HCT116 (cell line): Measurements from ENCODE around the gene INPP5E. TPM values are rescaled to one million over a fixed set of nuclear protein-coding genes. Genes with fewer than 3 reads are reported as not detected.
"Not testable (repeated sequence)": the region's sequence is repeated elsewhere in the genome, so short reads cannot be mapped to it uniquely, and the experiment has no call there.

ENCODE experiments used
- ATAC-seq: fragments of 200-7000 bp; cut with Tn5 transposase; 2 replicates; pipeline ENCODE4 v1.9.1; 2020; ENCODE audit warnings: mild to moderate bottlenecking, moderate library complexity
- BruUV-seq: library from RNA; stranded (reverse); fragments of 400-500 nt; replicated peaks from 2 replicates; lab custom pipeline; 2021; lab: Mats Ljungman, UMichigan
- CTCF ChIA-PET: fragments of 300-600 bp; sonication (Branson Sonifier 250); formaldehyde crosslinking; loops from one replicate; lab custom pipeline; 2021; ENCODE audit warnings: antibody characterized with exemption; lab: Charles Lee
- POLR2A ChIA-PET: fragments of 300-600, 350-600 bp; sonication (Branson Sonifier 250); formaldehyde crosslinking; loops from one replicate; lab custom pipeline; 2021; ENCODE audit warnings: antibody characterized with exemption; lab: Charles Lee
- RAD21 ChIA-PET, 2 experiments: fragments of 300-600 bp; sonication (Branson Sonifier 250); formaldehyde crosslinking; loops; one replicate each; lab custom pipeline; 2023; ENCODE audit warnings: low total read pairs in 2 of 2; ENCODE audit not compliant: uncharacterized antibody in 2 of 2, unreplicated experiment in 2 of 2, low non-redundant PET in 1 of 2; lab: Charles Lee
- DNase-seq: peaks from one replicate; pipeline ENCODE4 v3.0.0-alpha.2; 2010; ENCODE audit warnings: low read depth, low spot score
- H2AFZ ChIP-seq: fragments of 200-600 bp; shearing (Covaris generic), sonication (generic); 2 replicates; pipeline ENCODE4 v1.6.1; 2017; ENCODE audit warnings: low read depth, mixed run types, mixed read lengths, antibody characterized with exemption, low read length; ENCODE audit not compliant: poor library complexity, severe bottlenecking
- H3K27ac ChIP-seq: 2 replicates; pipeline ENCODE4 v1.5.1; 2012; ENCODE audit warnings: low read depth, low read length
- H3K27me3 ChIP-seq: fragments of 200-600 bp; sonication (generic); 2 replicates; pipeline ENCODE4 v1.6.1; 2016; ENCODE audit warnings: mixed run types, low read length, mixed read lengths; ENCODE audit not compliant: insufficient read depth
- H3K36me3 ChIP-seq, 2 experiments: fragments of 200-500 bp in 1 of 2; fragments of 200-600 bp in 1 of 2; sonication (Bioruptor generic) in 1 of 2; sonication (generic) in 1 of 2; 2 replicates each; pipeline versions ENCODE4 v1.5.1 to v1.6.1; 2014 to 2016; ENCODE audit warnings: low read length in 2 of 2, inconsistent platforms in 1 of 2, mixed read lengths in 1 of 2, mixed run types in 1 of 2; ENCODE audit not compliant: insufficient read depth in 2 of 2, control insufficient read depth in 1 of 2
- H3K4me1 ChIP-seq, 2 experiments: fragments of 200-600 bp in 1 of 2; sonication (generic) in 1 of 2; 2 replicates each; pipeline versions ENCODE4 v1.5.1 to v1.6.1; 2012 to 2017; ENCODE audit warnings: low read length in 2 of 2, inconsistent platforms in 1 of 2, mild to moderate bottlenecking in 1 of 2, mixed read lengths in 1 of 2, mixed run types in 1 of 2, moderate library complexity in 1 of 2; ENCODE audit not compliant: insufficient read depth in 2 of 2, control insufficient read depth in 1 of 2
- H3K4me2 ChIP-seq: fragments of 200-600 bp; sonication (generic); 2 replicates; pipeline ENCODE4 v1.6.1; 2017; ENCODE audit warnings: mixed run types, low read length, mixed read lengths
- H3K4me3 ChIP-seq, 2 experiments: fragments of 200-600 bp in 1 of 2; sonication (generic) in 1 of 2; replicated peaks in 1 of 2; 2 replicates each; pipeline ENCODE4 v1.5.1; 2011 to 2016; ENCODE audit warnings: low read length in 2 of 2, control low read depth in 1 of 2, low read depth in 1 of 2, mild to moderate bottlenecking in 1 of 2, mixed read lengths in 1 of 2, mixed run types in 1 of 2
- H3K79me2 ChIP-seq: fragments of 200-600 bp; sonication (generic); 2 replicates; pipeline ENCODE4 v1.6.1; 2017; ENCODE audit warnings: mild to moderate bottlenecking, mixed run types, low read length, moderate library complexity, mixed read lengths; ENCODE audit not compliant: insufficient read depth
- H3K9ac ChIP-seq: fragments of 200-600 bp; sonication (generic); 2 replicates; pipeline ENCODE4 v1.6.1; 2016; ENCODE audit warnings: low read length, mixed read lengths
- H3K9me2 ChIP-seq: fragments of 200-600 bp; sonication (generic), shearing (Covaris generic); 2 replicates; pipeline ENCODE4 v1.6.1; 2017; ENCODE audit warnings: mixed run types, mild to moderate bottlenecking, moderate library complexity; ENCODE audit not compliant: insufficient read depth
- H3K9me3 ChIP-seq, 2 experiments: fragments of 200-500 bp in 1 of 2; fragments of 200-600 bp in 1 of 2; sonication (Bioruptor generic) in 1 of 2; sonication (generic) in 1 of 2; 2 replicates each; pipeline ENCODE4 v1.6.1; 2014 to 2017; ENCODE audit warnings: low read length in 2 of 2, mixed read lengths in 2 of 2, inconsistent platforms in 1 of 2, low read depth in 1 of 2, mild to moderate bottlenecking in 1 of 2, mixed run types in 1 of 2, moderate library complexity in 1 of 2; ENCODE audit not compliant: control insufficient read depth in 1 of 2, insufficient read depth in 1 of 2
- H4K20me1 ChIP-seq: fragments of 200-600 bp; sonication (generic), shearing (Covaris generic); 2 replicates; pipeline ENCODE4 v1.6.1; 2017; ENCODE audit warnings: mixed run types, mild to moderate bottlenecking, moderate library complexity; ENCODE audit not compliant: insufficient read depth
- EZH2 ChIP-seq: fragments of 200-600 bp; sonication (generic); IDR thresholded peaks from 2 replicates; pipeline ENCODE4 v1.6.1; 2017; ENCODE audit warnings: antibody characterized with exemption, mixed run types
- SP1 ChIP-seq: IDR thresholded peaks from 2 replicates; pipeline ENCODE4 v1.6.1; 2012; ENCODE audit warnings: low read depth
- TCF7L2 ChIP-seq: IDR thresholded peaks from 2 replicates; pipeline ENCODE4 v1.7.0; 2011; ENCODE audit warnings: borderline replicate concordance, inconsistent platforms; ENCODE audit not compliant: insufficient read depth, insufficient read length; ENCODE audit errors: extremely low read depth
- intact Hi-C: fragments of 100-400 bp; cut with micrococcal nuclease; formaldehyde crosslinking; loops from 2 replicates; pipeline ENCODE4 v1.10.0; 2022
- total RNA-seq: library from RNA; stranded (reverse); gene quantifications from one replicate; pipeline ENCODE4 v1.2.1, GENCODE V29; 2021; ENCODE audit not compliant: unreplicated experiment
- TF ChIP-seq, protein P1 (sequence below): IDR thresholded peaks from 2 replicates; pipeline ENCODE4 v1.6.1; 2012; ENCODE audit warnings: low read depth

The INPP5E gene
- total RNA-seq, 1 experiment from 2014 or later = 23.8 TPM

DNA sequence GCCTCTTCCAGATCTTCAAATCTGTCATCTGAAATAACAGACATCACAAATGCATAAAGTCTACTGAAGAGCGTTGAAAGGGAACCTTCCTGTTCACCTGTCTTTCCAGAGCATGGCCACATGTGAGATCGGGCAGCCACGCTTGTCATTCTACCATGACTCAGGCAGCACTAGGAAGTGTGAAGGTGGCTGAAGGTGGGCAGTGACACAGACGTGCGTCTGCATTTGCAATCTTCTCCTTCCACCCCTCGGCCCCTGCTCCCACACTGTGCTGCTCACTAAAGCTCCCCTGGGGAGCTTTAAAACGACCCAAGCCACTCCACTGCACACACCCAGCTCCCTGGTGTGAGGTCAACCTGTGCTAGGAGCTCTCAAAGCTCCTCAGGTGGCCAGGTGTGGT lies 31.7 kb downstream of the INPP5E start (continued):
- TF ChIP-seq, protein P1, sequence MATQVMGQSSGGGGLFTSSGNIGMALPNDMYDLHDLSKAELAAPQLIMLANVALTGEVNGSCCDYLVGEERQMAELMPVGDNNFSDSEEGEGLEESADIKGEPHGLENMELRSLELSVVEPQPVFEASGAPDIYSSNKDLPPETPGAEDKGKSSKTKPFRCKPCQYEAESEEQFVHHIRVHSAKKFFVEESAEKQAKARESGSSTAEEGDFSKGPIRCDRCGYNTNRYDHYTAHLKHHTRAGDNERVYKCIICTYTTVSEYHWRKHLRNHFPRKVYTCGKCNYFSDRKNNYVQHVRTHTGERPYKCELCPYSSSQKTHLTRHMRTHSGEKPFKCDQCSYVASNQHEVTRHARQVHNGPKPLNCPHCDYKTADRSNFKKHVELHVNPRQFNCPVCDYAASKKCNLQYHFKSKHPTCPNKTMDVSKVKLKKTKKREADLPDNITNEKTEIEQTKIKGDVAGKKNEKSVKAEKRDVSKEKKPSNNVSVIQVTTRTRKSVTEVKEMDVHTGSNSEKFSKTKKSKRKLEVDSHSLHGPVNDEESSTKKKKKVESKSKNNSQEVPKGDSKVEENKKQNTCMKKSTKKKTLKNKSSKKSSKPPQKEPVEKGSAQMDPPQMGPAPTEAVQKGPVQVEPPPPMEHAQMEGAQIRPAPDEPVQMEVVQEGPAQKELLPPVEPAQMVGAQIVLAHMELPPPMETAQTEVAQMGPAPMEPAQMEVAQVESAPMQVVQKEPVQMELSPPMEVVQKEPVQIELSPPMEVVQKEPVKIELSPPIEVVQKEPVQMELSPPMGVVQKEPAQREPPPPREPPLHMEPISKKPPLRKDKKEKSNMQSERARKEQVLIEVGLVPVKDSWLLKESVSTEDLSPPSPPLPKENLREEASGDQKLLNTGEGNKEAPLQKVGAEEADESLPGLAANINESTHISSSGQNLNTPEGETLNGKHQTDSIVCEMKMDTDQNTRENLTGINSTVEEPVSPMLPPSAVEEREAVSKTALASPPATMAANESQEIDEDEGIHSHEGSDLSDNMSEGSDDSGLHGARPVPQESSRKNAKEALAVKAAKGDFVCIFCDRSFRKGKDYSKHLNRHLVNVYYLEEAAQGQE = no peak
- TF ChIP-seq SP1 (no peak), EZH2 (no peak), TCF7L2 (no peak)

DNA sequence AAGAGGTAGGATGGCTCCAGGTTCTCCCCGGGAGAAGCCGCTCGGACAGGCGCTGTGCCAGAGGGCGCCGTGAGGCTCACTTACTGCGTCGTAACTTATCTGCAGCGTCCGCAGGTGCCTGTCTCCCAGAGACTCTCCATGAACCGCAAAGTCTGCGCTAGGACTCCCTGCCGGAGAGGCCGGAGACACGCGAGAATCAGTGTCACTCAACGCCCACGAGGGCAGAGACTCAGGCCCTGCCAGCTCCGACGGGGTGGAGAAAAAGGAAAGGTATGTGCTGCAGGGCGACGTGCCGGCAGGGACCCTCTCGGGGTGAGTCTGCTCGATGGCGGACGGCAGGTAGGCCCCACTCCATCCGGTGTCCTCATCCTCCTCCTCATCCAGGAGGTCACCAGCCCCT lies 32.6 kb downstream of the INPP5E start:
- CTCF ChIA-PET = not testable (repeated sequence)

DNA sequence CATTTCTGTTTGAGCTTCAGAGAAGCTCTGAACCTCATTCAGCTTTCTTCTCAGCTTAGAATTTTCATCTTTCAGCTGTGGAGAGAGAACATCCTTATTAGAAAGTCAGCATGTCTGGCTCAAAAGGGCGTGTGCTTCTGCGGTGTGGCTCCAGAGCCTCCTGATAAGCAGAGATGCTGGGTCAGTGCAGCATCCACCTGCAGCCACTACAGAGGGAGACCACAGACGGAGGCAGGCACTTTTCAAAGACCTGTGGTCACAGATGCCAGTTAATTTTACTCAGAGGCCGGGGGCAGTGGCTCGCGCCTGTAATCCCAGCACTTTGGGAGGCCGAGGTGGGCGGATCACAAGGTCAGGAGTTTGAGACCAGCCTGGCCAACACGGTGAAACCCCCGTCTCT lies 33.7 kb downstream of the INPP5E start:
- Histone ChIP-seq H3K79me2 (peaks cover 41% of the 10 kb centered on the region), H3K4me1 (peaks cover 4 to 15% of the 10 kb centered on the region in 2 experiments), H3K36me3 (peaks cover 32 to 39% of the 10 kb centered on the region in 2 experiments; a peak in 3 of 4 replicates)
- H3K9me2 ChIP-seq, H3K4me3 ChIP-seq, H3K9me3 ChIP-seq, DNase-seq, H2AFZ ChIP-seq, BruUV-seq, POLR2A ChIA-PET, intact Hi-C loops, CTCF ChIA-PET, H3K9ac ChIP-seq, ATAC-seq, H3K4me2 ChIP-seq, H3K27me3 ChIP-seq, RAD21 ChIA-PET, H4K20me1 ChIP-seq, H3K27ac ChIP-seq: not testable (repeated sequence)

More for the DNA sequence above, 32.6 kb downstream of the INPP5E start:
- H3K9me3 ChIP-seq, DNase-seq, intact Hi-C loops, H2AFZ ChIP-seq, ATAC-seq, POLR2A ChIA-PET, H3K4me2 ChIP-seq, H3K27ac ChIP-seq, H3K9ac ChIP-seq, H4K20me1 ChIP-seq, H3K9me2 ChIP-seq, RAD21 ChIA-PET, H3K27me3 ChIP-seq, H3K4me3 ChIP-seq: not testable (repeated sequence)
- H3K4me1 ChIP-seq = peaks cover 11 to 23% of the 10 kb centered on the region in 2 experiments
- H3K79me2 ChIP-seq = peaks cover 53% of the 10 kb centered on the region
- BruUV-seq = TSS peak; percentile 11
- H3K36me3 ChIP-seq = peaks cover 25 to 44% of the 10 kb centered on the region in 2 experiments; a peak in 3 of 4 replicates
